HG03432 (cell line): ENCODE data around the gene ABTB2.
"Not testable (repeated sequence)": the region's sequence is repeated elsewhere in the genome, so short reads cannot be mapped to it uniquely, and the experiment has no call there.

Source experiments
- ATAC-seq: cut with Tn5 transposase; IDR thresholded peaks from one replicate; pipeline ENCODE4 v1.9.1; 2021; ENCODE audit warnings: mild to moderate bottlenecking, moderate library complexity; ENCODE audit not compliant: unreplicated experiment

ABTB2 gene

GRCh38 chr11:34357701-34358257, at the start of gene ABTB2:
ABTB2 (minus strand) TSS chr11:34358010.
- ATAC-seq, result peak; percentile 86

DNA sequence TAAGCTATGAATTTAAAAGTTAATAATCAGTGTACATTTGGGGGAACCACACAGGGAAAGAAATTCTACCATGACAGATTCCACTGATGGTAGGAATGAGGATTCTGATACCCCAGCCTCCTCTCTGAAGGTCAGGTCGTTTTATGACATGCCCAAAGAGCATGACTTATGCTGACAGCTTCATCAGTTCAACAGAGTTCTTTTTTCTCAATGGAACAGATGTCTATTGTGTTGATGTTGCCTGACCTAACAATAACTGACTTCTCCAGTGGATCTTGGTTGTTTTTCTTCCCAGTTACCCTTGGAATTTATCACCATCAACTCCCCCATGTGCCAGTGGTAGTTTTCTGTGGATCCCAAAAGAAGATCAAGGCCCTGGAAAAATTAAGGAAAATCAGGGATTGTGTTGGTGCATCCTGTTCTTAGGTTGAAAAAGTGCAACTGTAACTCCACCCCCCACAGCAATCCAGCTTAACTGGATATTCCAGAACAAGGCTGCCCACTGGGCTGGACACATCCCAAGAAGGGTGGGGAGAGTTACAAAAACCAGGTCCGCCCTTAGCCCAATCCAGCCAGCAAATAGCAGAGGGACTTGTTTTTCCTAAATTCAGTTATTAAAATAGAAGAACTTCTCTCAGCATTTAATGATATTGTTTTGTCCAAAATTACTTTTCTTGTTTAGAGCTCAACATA, 49.5 kb upstream of the ABTB2 start:
- ATAC-seq, result no peak

DNA sequence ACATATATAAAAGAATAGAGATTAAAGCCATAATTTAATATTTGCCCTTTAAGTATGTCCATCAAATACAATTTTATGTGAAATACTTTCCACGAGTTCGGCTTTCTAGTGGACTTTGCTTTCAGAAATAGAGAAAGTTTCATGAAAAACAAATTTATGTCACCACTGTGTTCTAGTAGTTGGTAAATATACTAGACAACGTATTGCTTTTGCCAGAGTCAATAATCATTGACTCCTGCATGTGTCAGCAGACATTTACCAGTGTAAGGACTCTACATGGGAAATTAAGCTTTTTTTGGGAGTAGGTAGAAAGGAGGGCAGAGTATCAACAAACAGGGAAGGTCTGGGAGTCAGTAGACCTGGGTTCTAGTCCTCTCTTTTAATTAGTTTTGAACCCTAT, 48.6 kb upstream of the ABTB2 start:
- ATAC-seq, result no peak

DNA sequence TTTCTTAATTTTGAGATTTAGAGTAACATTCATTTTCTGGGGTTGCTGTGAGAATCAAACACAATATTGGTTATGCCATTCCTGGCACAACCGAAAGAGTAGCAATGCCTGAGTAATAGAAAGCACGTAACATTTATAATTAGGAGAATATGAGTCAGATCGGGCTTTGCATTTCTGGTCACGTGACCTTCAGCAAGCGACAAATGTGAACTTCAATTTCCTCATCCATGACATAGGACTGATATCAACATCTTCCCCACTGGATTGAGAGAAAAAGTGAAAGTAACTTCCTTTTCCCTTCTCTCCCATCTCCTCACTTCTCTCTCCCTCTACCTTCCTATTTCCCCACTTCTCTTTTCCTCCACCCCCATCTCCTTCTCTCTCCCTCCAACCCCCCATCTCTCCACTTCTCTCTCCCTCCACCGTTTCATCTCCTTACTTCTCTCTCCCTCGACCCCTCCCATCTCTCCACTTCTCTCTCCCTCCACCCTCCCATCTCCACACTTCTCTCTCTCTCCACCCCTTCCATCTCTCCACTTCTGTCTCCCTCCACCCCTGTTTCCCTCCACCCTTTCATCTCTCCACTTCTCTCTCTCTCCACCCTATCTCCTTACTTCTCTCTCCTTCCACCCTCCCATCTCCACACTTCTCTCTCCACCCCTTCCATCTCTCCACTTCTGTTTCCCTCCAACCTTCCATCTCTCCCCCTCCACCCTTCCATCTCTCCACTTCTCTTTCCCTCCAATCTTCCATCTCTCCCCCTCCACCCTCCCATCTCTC, 47.5 kb upstream of the ABTB2 start:
- ATAC-seq, result no peak

GRCh38 chr11:34404280-34404679, 46.5 kb upstream of the ABTB2 start:
- ATAC-seq, result no peak

DNA sequence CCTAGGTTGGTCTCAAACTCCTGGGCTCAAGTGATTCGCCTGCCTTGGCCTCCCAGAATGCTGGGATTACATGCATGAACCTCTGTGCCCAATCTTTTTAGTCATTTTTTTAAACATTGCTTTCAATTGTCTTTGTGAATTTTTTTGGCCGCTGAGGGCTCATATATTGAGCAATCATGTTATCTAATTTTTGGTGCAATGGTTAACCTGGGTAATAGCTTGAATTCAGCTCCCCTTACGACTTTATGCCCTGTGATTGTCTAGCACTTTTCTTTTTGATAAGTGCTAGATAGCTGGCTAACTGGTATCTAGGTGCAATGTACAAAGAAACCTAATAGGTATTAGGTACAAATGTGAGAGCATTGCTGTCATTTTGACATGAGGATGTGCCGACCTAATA, 45.6 kb upstream of the ABTB2 start:
- no peak for ATAC-seq

- ATAC-seq, result no peak
Observed at GRCh38 chr11:34397811-34398210, 40.0 kb upstream of the ABTB2 start.

DNA sequence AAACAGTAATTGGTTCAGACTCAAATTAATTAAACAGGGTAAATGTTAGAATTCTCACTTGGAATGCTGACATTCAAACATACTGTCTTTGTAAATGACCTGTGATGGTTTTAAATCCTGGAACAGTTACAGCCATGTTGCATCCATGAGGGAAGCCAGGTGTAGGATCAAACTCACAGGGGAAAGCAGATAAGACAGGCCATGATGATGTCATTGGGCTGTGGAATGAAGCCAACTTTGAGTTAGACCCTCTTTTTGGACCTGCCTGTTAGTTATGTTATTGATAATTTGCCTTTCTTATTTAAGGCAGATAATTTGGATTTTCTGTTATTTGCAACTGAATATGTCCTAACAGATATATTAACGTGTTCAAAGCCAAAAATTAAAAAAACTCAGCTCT, 39.3 kb upstream of the ABTB2 start:
- no peak for ATAC-seq

- no peak for ATAC-seq
Observed at GRCh38 chr11:34395916-34396550, 38.2 kb upstream of the ABTB2 start.

- no peak for ATAC-seq
Observed at GRCh38 chr11:34394771-34395300, 37.0 kb upstream of the ABTB2 start.

DNA sequence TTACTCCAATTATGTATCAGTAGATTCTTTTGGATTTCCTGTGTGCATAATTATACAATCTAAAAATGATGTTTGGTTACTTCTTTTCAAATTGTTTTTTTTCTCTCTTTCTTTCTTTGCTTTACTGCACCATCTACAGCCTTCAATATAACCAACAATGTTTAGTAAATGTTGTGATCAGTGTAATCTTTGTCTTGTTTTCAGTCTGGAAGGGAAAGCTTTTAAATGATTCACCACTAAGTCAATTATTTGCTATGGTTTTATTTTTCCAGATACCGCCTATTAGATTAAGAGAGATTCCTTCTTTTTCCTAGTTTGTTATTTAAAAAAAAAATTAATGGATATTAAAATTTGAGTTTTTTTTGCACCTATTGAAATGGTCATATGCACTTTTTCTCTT, 29.8 kb upstream of the ABTB2 start:
- no peak for ATAC-seq

GRCh38 chr11:34386356-34386755, 28.5 kb upstream of the ABTB2 start:
- not testable (repeated sequence) for ATAC-seq

DNA sequence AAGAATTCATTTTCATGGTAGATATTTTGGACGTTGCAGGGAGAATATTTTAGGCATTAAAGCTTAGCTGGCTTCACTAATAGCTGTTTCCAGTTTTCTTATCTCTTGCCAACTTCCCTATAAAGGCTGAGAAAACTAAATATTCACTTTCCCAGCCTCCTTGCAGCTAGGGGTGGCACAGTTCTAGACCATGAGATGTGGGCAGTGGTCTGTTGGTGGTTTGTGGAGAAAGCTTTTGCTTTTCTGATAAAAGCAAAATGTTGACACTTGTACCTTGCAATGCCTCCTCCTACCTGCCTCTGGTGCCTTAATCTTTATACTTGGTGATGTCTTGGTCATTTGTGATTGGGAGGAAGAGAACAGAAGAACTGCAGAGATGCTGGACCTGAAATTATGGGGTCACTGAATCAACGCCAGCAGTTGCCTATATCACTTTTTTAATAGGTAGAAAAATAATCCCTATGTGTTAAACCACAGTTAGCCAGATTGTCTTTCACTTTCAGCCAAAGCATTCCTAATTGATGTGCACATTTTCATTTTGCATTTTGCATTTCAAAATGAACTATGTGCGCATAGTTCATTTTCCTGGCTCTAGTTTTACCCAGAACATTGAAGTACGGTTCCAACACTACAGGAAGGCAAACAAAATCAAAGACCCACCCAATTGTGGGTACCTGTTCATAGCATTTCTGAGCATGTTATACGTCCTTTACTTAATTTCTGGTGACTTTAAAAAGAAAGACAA, 24.9 kb upstream of the ABTB2 start:
- ATAC-seq, result no peak

- no peak for ATAC-seq
Observed at GRCh38 chr11:34381775-34382174, 24.0 kb upstream of the ABTB2 start.

DNA sequence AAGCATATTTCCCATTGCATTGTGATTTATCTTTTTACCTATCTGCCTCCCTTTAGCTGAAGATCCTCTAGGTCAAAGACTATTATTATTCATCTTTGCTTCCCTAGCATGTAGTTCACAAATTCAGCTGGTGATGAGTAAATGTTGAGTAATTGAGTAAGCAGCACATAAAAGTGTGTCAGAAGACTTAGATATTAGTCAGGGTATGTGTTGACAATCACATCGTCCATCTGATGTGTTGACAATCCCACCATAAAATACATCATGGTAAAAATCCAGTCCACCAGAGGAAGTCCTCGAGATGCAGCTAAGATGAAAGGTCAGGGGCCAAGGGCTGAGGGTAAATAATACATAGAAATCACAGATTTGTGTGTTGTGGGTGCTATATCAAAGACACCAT, 22.9 kb upstream of the ABTB2 start:
- ATAC-seq, result no peak

- no peak for ATAC-seq
Observed at GRCh38 chr11:34379539-34379938, 21.7 kb upstream of the ABTB2 start.

GRCh38 chr11:34379079-34379478, 21.3 kb upstream of the ABTB2 start:
- no peak for ATAC-seq

- ATAC-seq, result no peak
Observed at GRCh38 chr11:34373727-34374126, 15.9 kb upstream of the ABTB2 start.

GRCh38 chr11:34366522-34366921, 8.7 kb upstream of the ABTB2 start:
- ATAC-seq, result no peak

- ATAC-seq, result no peak
Observed at GRCh38 chr11:34364102-34364501, 6.3 kb upstream of the ABTB2 start.
